NCI-H187 treated with DMSO at 0.1 percent for 48 hours (cell line): ENCODE results near the gene SCN11A.
"Not testable (repeated sequence)": the region's sequence is repeated elsewhere in the genome, so short reads cannot be mapped to it uniquely, and the experiment has no call there.

Experiments used
- DNase-seq: peaks from one replicate; lab custom pipeline; 2025; lab: John Stamatoyannopoulos, UW

Gene SCN11A

GRCh38 chr3:39065197-39065596, 13.5 kb upstream of the SCN11A start:
- no peak for DNase-seq

DNA sequence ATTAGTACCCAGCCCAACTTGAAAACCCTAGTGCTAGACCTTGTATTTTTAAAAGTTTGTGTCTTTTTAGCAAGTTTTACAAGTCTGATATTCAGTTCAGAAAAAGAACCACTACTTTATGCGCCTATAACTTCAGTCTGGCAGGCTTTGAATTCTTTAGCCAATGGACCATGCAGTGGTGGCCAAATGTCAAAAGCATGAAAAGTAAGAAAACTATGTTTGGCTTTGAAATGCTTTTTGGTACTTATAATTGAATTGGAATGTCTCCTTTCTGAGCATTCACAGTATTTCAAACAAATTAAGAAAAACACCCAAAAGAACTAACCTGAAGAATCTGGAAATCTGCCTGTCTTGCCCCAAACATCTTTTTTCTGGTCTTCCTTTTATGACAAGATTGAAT, 12.9 kb upstream of the SCN11A start:
- DNase-seq, result no peak

DNA sequence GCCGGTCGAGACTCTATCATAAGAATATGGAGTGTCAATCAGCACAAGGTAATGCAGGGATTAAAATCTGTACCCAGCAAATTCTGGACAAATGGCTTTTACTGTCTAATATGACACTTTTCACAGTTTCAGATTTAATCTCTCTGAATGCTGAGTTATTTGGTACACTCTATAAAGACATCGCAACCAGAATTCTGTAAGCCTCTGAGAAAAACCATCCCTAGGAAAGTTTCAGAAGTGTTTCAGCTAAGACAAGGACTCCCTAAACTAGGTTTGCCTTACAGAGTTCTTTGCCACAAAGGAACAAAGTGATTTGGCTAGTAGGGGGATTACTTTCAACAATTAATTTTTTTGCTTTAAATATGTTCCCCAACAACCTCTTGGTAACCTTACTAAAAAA, 11.4 kb upstream of the SCN11A start:
- DNase-seq, result no peak

DNA sequence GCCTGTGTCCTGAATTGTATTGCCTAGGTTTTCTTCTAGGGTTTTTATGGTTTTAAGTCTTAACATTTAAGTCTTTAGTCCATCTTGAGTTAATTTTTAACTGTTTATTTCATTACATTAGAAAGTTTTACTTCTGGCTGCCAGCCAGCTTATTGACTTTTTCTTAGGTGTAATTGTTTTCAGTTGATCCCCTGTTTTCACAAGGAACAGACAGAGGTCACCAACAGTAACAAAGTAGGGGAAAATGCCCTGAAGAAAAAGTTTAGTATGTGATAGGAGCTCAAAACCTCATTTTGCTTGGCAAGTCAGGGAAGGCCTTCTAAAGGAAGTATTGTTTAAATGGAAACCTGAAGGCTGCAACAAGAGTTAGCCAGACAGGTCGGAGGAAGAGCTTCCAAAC, 10.4 kb upstream of the SCN11A start:
- DNase-seq, result no peak

DNA sequence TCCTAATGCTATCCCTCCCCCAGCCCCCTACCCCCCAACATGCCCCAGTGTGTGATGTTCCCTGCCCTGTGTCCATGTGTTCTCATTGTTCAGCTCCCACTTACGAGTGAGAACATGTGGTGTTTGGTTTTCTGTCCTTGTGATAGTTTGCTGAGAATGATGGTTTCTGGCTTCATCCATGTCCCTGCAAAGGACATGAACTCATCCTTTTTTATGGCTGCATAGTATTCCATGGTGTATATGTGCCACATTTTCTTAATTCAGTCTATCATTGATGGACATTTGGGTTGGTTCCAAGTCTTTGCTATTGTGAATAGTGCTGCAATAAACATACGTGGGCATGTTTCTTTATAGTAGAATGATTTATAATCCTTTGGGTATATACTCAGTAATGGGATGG, 9.5 kb upstream of the SCN11A start:
- DNase-seq, result not testable (repeated sequence)

GRCh38 chr3:39056151-39056550, 4.4 kb upstream of the SCN11A start:
- no peak for DNase-seq

DNA sequence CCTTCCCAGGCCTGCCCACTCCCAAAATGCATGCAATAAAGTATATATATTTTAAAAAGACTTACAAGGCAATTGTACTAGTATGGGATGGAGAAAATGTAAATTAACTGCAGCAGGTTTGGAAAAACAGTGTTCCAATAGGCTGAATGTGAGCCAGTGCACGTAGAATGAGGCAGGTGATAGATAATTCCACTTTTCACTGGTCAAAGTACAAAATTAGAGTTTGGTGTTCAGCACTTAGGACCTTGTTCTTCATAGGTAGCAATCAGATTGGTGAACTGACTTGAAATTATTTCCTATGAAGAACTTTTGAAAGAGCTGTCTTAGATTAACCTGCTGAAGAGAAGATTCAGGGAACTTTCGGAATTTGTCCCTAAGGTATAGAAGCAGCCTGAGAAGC, 2.0 kb upstream of the SCN11A start:
- no peak for DNase-seq

DNA sequence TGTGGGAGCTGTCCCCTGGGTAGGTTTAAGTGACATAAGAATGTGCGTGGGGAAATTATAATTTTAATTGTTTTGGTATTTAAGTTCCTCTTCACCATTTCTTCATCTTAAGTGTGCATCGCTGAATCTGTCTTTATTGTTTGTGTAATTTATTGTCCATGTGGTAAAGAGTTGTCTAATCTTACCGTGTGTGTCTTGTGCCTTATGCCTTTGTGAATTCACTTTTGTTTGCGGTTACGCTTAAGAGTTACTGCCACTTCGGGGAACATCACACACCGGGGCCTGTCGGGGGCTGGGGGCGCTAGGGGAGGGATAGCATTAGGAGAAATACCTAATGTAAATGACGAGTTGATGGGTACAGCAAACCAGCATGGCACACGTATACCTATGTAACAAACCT, 839 bp upstream of the SCN11A start:
- DNase-seq, result no peak

DNA sequence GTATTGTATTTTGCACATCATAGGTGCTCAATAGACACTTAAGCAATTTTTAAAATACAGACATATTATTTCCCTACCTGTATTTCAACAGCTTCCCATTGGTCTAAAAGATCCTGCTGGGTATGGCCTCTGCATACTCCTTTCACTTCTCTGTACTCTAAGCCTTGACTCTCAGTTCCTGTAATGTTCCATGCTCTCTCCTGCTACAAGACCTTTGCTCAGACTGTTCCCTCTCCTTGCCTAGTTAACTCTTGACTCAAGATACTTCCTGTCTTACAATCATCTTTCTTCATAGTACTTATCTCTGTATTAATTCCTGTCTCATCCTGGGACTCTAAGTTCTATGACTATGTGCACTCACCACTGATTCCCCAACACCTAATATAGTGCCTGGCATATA, 1.7 kb downstream of the SCN11A start:
- no peak for DNase-seq

GRCh38 chr3:39038165-39038564, 13.6 kb downstream of the SCN11A start:
- DNase-seq, result no peak

DNA sequence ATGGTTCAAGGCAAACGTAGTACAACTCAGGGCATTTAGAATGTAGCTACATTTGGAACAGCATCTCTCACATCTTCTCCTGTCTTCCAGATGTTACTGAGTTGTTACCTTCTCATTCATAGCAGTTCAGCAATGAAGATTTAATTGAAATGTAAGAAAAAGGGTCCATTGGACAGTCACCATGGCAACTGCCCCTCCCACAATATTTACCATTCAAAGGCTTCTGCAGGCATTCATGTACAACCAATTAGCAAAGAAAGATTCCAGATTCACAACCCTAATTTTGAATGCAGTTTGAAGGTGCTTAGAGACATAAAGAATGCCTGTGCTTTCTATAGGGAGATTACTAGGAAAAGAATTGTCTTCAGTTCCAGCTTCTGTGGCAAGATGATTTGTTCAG, 22.2 kb downstream of the SCN11A start:
- DNase-seq, result no peak

DNA sequence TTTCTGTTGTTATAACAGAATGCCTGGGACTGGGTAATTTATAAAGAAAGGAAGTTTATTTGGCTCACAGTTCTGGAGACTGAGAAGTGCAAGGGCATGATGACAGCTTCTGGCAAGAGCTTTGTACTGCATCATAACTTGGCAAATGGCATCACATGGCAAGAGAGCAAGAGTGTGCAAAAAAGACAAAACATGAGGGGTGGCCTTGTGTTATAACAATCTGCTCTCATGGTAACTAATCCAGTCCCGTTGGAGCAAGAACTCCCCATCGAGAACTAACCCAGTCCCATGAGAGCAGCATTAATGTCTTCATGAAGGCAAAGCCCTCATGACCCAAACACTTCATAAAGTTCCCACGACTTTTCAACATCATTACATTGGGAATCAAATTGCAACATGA, 23.2 kb downstream of the SCN11A start:
- no peak for DNase-seq

GRCh38 chr3:39025222-39025970, 26.3 kb downstream of the SCN11A start:
- DNase-seq, result no peak

- DNase-seq, result no peak
Measured at GRCh38 chr3:39024497-39024896, 27.2 kb downstream of the SCN11A start.

- no peak for DNase-seq
Measured at GRCh38 chr3:39022286-39022630, 29.5 kb downstream of the SCN11A start.

- DNase-seq, result no peak
Measured at GRCh38 chr3:39021465-39022285, 30.1 kb downstream of the SCN11A start.

- DNase-seq, result no peak
Measured at GRCh38 chr3:39021029-39021428, 30.7 kb downstream of the SCN11A start.

- DNase-seq, result no peak
Measured at GRCh38 chr3:39019299-39019698, 32.4 kb downstream of the SCN11A start.

DNA sequence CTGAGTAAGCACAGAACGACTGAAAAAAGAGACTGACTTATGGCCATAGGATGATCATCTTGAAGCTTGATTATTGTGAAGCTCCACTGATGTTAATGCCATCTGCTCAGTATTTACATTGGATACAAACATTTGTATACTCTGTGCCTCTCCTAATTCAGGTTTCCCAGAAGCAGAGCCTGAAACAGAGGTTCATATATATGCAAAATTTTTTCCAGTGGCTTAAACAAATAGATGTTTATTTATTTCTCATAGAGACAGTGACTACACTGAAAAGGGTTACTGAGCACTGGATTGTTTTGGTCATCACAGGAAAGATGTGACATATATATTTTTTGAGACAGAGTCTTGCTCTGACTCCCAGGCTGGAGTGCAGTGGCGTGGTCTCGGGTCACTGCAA, 36.3 kb downstream of the SCN11A start:
- no peak for DNase-seq

DNA sequence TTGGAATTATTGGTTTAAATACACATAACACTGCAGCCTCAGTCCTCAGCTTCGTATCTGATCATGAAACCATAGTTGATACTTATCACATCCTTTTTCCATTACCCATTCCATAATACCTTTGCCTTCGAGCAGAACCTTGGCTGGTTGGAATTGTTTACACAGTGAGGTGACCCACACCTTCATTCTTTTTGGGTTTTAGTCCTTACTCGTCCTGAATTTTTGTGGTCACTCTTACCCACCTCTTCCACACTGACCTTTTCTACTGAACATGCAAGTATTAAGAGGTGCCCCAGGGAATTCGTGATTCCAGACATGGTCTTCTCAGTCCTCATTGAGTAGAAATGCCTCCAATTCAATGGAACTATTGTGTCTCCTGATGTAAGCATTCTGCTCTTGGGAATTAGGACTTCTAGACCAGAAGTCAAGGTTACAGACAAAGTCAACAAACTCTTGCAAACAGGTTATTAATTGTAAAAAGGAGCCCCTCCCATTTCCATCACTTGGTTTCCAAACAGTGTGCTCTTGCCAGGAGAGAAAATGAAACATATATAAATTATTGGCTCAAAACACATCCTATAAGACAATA, 37.7 kb downstream of the SCN11A start:
- DNase-seq, result no peak

- DNase-seq, result no peak
Measured at GRCh38 chr3:39013289-39013688, 38.5 kb downstream of the SCN11A start.

DNA sequence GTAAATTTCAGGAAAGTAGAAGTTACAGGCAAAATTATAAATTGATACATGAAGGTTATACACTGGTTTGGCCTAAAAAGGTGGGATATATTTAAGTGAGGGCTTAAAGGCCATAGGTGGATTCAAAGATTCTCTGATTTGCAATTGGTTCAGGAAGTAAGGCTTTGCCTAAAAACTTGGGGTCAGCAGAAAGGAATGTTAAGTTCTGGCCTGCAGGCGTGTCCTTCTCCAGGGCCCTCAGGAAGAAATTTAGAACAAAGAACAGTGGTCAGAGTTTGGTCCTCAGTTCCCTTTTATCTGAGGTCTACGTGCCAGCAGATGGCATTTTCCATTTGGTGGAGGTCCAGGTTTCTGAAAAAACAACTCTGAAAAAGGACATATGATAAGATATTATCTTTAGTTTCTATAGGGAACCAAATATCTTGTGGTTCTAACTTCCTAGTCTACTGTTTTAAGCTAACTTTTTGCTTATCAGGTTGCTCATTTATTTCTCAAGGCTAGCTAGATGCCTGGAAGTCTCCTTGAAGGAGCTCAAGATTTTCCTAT, 40.5 kb downstream of the SCN11A start:
- DNase-seq, result no peak

DNA sequence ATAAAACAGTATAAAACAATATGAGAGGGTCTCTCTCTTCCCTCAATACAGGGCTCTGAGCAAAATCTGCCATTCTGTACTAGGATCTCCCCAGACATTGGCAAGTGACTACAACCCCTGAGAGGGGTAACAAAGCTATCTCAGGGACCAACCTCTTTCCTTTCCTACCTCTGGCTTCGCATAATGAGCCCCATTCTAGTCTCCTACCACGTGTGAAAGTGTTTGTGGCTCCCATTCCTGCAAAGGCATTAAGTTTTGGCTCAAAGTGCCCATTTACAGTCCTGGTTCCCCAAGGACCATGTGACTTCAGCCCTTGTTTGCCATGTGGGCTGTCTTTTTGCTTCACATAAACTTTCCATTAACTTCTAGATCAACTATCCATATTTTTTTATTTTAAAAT, 46.4 kb downstream of the SCN11A start:
- DNase-seq, result no peak
